OCI-M2 (cell line): ENCODE results near the gene PDE1A.

Experiments
- DNase-seq: peaks from one replicate; lab custom pipeline; 2025; ENCODE audit not compliant: unreplicated experiment; lab: John Stamatoyannopoulos, UW

Gene PDE1A

GRCh38 chr2:182210669-182211068, 216.2 kb downstream of the PDE1A start:
- no peak for DNase-seq

- no peak for DNase-seq
Observed at GRCh38 chr2:182208421-182208820, 218.4 kb downstream of the PDE1A start.

GRCh38 chr2:182207049-182207746, 219.6 kb downstream of the PDE1A start:
- no peak for DNase-seq

DNA sequence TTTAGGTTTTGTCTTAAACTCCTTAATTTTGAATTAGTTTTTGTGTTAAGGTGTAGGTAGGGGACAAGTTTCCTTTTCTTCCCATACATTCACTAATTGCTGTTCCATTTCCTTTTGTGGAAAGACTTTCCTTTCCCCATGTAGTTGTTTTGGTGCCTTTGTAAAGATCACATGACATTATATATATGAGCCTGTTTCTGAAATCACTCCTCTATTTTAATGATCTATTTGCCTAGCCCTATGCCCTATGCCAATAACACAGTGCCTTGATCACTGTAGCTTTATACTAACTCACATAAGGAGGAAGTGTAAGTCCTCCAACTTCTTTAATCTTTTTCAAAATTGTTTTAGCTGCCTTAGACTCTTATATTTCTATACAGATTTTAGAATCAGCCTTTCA, 229.3 kb downstream of the PDE1A start:
- DNase-seq = no peak

GRCh38 chr2:182193291-182193690, 233.5 kb downstream of the PDE1A start:
- no peak for DNase-seq

DNA sequence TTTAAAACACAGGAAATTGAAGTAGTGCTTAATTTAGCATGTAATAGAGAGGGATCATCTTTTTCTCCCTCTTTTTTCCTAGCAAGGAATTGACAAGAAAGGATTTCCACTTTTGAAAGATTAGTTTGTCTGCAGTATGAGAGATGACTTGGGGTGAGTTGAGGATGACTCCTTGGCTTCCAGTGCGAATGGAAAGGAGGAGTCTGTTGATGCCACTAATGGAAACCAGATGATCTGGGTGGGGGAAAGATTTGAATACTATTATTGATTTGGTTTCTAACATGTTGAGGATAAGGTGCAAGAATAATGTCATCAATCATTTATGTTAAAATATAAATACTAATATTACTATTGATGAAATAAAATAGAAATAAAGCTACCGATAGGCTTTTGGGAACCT, 235.8 kb downstream of the PDE1A start:
- no peak for DNase-seq

- DNase-seq = no peak
Observed at GRCh38 chr2:182187130-182187529, 239.7 kb downstream of the PDE1A start.

- peak; percentile 1 for DNase-seq
Observed at GRCh38 chr2:182186132-182186735, 240.6 kb downstream of the PDE1A start.

DNA sequence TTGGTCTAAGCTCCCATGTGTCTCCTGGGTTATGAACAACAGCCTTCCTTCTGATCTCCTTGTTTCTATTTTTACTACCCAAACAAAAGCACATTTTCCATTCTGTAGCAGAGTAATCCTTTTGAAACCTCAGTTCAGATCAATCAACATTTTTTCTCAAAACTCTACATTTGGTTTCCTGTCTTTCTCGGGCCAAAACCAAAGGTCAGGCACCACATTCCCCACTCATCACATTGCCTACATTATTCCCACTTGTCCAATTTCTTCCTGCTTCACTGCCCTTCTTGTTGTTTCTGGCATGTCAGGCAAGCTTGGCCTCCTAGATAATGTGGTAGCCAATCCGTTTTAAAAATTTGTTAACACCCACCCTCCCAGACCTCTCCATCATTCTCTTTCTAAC, 244.4 kb downstream of the PDE1A start:
- DNase-seq = no peak

GRCh38 chr2:182181381-182181780, 245.5 kb downstream of the PDE1A start:
- DNase-seq = no peak

DNA sequence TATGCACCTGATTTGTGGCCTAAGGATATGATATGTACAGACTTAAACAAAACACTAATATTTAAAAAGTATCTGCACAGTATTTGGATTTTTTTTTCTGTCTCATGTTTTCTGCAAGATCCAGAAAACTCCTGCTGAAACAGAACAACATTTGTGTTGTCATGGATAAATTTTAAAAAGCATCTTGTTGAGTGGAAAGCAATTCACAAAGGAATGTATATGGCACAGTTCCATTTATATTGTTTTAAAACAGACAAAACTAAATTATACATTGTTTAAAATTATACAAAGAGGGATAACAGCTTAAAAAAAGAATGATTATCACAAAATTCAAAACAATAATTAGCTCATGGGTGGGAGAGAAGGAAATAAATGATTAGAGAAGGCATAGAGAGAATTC, 247.7 kb downstream of the PDE1A start:
- no peak for DNase-seq

DNA sequence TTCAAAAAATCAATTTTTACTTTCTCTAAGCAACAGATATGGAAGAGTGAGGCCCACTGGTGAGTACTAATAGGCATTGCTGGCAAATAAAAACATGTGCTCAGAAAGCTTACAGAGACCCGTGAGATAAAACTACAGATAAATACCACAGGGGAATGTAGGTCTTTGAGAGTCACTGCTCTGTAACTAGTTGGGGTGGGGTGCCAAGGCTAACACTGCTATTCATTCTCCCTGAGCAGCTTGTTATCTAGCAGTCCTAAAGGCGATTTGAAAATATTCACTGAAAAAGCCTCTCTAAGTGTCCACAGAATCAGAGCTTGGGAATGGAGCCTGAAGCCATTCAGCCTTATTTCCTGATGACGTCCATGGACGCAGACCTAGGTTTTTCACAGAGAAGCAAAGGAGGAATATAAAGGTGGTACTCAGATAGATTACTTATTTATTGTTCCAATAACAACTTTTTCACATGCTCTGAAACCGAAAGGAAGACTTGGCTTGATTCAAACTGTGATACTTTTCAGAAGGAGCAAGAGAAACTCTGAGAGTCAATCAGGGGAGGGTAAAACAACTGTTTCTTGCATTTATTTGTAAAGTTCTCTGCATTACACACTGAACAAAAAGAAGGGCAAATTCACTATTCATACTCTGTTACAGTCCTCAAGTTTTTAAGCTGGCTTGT, 252.8 kb downstream of the PDE1A start:
- no peak for DNase-seq

DNA sequence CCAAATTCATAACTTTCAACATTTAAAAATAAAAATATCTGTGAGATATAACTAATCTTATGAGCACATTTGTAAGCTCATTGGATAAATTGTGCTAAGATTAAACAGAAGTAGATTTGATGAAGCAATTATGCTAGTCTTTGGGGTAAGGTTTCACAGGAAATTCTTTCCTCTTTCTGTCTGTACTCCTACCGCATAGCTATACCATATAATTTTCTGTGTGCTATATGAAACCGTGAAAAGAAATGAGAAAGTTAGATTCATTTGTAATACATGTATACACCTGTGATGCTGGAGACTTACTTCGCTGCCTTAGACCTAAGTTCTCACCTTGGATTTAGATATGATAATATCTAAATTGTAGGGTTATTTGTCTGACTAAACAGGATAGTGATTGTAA, 256.5 kb downstream of the PDE1A start:
- no peak for DNase-seq

DNA sequence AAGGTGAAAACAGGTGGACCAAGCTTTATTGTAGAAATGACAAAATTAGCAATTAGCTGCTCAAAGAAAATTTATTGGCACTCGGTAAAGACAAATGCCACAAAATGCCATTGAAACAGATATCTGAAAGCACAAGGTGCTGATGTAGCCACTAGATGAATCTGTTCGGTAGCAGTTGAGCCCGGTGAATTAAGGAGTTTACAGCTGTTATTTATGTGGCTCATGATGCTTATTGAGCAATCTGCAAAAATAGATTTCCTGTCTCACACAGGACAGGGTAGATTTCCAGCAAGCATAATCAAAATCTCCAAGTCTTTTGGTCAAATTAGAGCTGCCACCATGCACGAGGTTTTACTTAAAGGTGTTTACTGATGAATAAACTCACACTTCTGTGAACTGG, 259.0 kb downstream of the PDE1A start:
- no peak for DNase-seq

DNA sequence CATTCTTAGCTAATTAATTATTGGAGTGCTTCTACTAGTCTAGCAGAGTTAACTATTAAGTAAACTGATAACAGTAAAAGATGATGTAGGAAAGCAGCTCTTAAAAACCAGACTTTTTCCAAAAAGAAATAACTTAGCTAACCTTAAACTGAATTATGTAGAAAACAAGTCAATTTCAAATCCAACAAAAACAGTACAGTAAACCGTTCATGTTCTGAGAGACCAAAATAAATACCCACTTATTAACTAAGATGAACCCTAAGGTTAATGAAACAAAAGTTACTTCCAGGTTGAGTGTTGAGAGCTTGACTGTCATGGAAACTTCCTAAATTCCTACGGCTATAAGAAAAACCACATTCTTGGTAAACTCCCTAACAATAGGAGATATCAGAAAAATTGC, 260.0 kb downstream of the PDE1A start:
- no peak for DNase-seq

- no peak for DNase-seq
Observed at GRCh38 chr2:182166406-182166805, 260.4 kb downstream of the PDE1A start.

DNA sequence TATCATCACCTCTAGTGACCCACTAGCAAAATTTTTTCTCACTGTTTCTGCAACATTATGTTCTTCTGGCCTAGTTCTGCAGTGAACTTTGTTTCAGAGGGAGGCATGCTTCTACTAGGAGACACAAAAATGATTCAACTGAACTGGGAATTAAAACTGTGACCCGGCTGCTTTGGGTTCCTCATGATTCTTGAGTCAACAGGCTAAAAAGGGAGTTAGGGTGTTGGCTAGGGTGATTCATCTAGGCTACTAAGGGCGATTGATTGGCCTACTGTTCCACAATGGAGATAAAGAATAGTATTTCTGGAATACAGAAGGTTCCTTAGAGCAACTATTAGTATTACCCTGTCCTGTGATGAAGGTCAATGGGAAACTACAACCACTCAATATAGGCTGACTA, 261.6 kb downstream of the PDE1A start:
- no peak for DNase-seq

- DNase-seq = no peak
Observed at GRCh38 chr2:182164686-182165085, 262.1 kb downstream of the PDE1A start.

- DNase-seq = no peak
Observed at GRCh38 chr2:182163878-182164277, 263.0 kb downstream of the PDE1A start.

GRCh38 chr2:182148344-182148743, 278.5 kb downstream of the PDE1A start:
- no peak for DNase-seq

DNA sequence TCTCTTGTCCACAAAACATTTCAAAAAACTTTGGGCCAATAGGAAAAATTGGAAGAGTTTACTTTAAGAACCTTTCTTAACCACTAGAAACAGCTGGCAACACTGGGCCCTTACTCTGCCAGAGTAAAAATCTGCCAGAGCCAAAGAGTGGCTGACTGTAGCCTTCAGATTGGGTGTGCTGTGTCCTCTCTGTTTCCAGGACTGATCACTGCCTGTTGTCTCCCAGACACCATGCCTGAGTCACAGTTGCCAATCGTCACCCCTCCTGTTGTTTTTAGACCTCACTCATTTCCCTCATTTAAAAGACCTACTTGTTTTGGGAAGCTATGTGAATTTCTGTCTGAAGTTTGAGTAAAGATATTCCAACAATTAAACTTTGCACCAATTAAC, 282.1 kb downstream of the PDE1A start:
- no peak for DNase-seq

DNA sequence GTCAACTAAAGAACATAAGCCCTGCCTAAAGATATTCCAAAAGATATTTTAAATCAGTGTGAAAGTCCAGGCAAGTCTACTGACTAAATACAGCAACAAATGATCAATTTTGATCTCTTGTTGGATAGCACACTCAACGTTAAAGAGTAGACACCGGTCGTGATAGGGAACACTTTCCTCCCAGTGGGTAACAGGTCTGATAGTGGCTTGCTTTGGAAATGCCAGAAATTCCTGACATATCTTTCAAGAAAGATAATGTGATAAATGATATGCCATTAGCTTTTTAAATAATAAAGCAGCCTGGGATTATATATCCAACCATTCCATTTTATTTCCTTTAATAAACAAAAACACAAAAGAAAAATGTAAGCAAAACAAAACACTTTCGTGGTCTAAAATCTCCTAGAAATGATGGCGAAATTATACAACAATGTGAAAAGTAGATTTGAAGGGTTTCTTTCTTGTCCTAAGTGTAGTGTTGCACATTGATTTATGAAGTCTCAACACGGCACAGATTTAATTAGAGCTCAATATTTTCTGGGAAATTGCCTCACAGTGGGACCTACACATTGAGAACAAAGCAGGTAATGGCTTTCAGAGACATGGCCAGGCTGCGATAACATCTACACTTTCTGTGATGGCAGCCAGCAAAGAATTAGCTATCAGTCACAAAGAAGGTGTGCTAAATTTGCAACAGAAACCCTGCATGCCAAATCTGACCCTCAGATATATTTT, 282.6 kb downstream of the PDE1A start:
- DNase-seq = no peak
